ENCODE data around the gene SMIM30. TPM values are rescaled to one million over a fixed set of nuclear protein-coding genes. Genes with fewer than 3 reads are reported as not detected.

SMIM30 gene
- total and polyA plus RNA-seq, 4 donors, result 9.7 to 32.9 (median 19.8) TPM

DNA sequence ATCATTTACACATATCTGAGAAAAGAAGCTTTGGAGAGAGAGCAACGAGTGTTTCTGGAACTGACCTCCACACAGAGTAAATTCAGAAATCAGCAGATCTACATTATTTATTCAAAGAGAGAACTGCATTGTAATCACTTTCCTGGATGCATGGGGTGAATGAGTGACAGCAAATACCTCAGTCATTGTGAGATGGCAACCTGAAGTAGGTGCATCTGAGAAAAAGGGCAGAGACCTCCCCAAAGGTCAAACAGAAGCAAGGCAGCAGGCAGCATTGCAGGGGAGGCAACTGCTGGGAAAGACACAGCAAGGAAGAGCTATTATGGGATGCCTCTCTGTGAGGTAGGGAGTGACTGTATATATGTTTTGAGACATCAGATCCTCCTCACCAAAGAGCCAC lies 26.5 kb upstream of the SMIM30 start:
- no peak overlapping the region for H3K9ac ChIP-seq (ENCODE audit: low read depth in 1 of 2, low read length in 2 of 2)

More for the DNA sequence above, 26.5 kb upstream of the SMIM30 start:
- H3K27ac ChIP-seq (ENCODE audit: low read depth in 1 of 2, low read length in 2 of 2), result no peak overlapping the region
- H3K36me3 ChIP-seq (ENCODE audit: control insufficient read depth in 4 of 4, insufficient read depth in 3 of 4, low read depth in 1 of 4, low read length in 3 of 4), result no peaks in the 10 kb centered on the region
- H3K4me1 ChIP-seq (ENCODE audit: control insufficient read depth in 4 of 4, insufficient read depth in 4 of 4, low read length in 3 of 4), result no peaks in the 10 kb centered on the region
- no peak for TF ChIP-seq YY1 (IDR thresholded peaks at IDR 0.05)
- TF ChIP-seq, protein P1, sequence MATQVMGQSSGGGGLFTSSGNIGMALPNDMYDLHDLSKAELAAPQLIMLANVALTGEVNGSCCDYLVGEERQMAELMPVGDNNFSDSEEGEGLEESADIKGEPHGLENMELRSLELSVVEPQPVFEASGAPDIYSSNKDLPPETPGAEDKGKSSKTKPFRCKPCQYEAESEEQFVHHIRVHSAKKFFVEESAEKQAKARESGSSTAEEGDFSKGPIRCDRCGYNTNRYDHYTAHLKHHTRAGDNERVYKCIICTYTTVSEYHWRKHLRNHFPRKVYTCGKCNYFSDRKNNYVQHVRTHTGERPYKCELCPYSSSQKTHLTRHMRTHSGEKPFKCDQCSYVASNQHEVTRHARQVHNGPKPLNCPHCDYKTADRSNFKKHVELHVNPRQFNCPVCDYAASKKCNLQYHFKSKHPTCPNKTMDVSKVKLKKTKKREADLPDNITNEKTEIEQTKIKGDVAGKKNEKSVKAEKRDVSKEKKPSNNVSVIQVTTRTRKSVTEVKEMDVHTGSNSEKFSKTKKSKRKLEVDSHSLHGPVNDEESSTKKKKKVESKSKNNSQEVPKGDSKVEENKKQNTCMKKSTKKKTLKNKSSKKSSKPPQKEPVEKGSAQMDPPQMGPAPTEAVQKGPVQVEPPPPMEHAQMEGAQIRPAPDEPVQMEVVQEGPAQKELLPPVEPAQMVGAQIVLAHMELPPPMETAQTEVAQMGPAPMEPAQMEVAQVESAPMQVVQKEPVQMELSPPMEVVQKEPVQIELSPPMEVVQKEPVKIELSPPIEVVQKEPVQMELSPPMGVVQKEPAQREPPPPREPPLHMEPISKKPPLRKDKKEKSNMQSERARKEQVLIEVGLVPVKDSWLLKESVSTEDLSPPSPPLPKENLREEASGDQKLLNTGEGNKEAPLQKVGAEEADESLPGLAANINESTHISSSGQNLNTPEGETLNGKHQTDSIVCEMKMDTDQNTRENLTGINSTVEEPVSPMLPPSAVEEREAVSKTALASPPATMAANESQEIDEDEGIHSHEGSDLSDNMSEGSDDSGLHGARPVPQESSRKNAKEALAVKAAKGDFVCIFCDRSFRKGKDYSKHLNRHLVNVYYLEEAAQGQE (IDR thresholded peaks at IDR 0.05), result no peak
- TF ChIP-seq RAD21 (IDR thresholded peaks at IDR 0.05), result no peak
- TF ChIP-seq ZBTB33 (IDR thresholded peaks at IDR 0.05), result no peak
- TF ChIP-seq ATF3 (IDR thresholded peaks at IDR 0.05), result no peak
- TF ChIP-seq TAF1 (conservative IDR thresholded peaks at IDR 0.05), result no peak
- TF ChIP-seq GABPA (IDR thresholded peaks at IDR 0.05 in 1 of 2, conservative IDR thresholded peaks at IDR 0.05 in 1 of 2), result no peak
- TF ChIP-seq FOXA2 (IDR thresholded peaks at IDR 0.05), result no peak
- TF ChIP-seq JUND (IDR thresholded peaks at IDR 0.05), result no peak
- TF ChIP-seq, protein P2, sequence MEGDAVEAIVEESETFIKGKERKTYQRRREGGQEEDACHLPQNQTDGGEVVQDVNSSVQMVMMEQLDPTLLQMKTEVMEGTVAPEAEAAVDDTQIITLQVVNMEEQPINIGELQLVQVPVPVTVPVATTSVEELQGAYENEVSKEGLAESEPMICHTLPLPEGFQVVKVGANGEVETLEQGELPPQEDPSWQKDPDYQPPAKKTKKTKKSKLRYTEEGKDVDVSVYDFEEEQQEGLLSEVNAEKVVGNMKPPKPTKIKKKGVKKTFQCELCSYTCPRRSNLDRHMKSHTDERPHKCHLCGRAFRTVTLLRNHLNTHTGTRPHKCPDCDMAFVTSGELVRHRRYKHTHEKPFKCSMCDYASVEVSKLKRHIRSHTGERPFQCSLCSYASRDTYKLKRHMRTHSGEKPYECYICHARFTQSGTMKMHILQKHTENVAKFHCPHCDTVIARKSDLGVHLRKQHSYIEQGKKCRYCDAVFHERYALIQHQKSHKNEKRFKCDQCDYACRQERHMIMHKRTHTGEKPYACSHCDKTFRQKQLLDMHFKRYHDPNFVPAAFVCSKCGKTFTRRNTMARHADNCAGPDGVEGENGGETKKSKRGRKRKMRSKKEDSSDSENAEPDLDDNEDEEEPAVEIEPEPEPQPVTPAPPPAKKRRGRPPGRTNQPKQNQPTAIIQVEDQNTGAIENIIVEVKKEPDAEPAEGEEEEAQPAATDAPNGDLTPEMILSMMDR (IDR thresholded peaks at IDR 0.05; ENCODE audit: low read depth, low read length, missing input control), result no peak
- TF ChIP-seq HNF4G (IDR thresholded peaks at IDR 0.05), result no peak
- TF ChIP-seq, protein P3, sequence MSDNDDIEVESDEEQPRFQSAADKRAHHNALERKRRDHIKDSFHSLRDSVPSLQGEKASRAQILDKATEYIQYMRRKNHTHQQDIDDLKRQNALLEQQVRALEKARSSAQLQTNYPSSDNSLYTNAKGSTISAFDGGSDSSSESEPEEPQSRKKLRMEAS (IDR thresholded peaks at IDR 0.05), result no peak
- TF ChIP-seq RXRA (IDR thresholded peaks at IDR 0.05), result no peak
- no peak for TF ChIP-seq EGR1 (IDR thresholded peaks at IDR 0.05; ENCODE audit: low read depth in 2 of 2)
- no peak for TF ChIP-seq SP1 (IDR thresholded peaks at IDR 0.05)
- H3K4me3 ChIP-seq (ENCODE audit: low read depth in 1 of 3, low read length in 3 of 3), result no peak overlapping the region
- DNase-seq (ENCODE audit: low spot score), result no peak
- WGBS, result 23% methylated on average over 1 of the region's 1 CpG
- H3K27me3 ChIP-seq (ENCODE audit: control insufficient read depth in 4 of 4, insufficient read depth in 4 of 4, low read length in 3 of 4), result no peaks in the 10 kb centered on the region
- no peaks in the 10 kb centered on the region for H3K9me3 ChIP-seq (ENCODE audit: control insufficient read depth in 4 of 4, low read length in 3 of 4)
